ENCODE data around the gene AGRP.

The AGRP gene

GRCh38 chr16:67454104-67454503 is 29.2 kb downstream of the AGRP start:
- TF ChIP-seq FOXP2 (optimal IDR thresholded peaks at IDR 0.05; ENCODE audit: borderline replicate concordance, extremely low read depth, extremely low read length, insufficient read depth), result no peak
- no peak for TF ChIP-seq POLR2AphosphoS5 (IDR thresholded peaks at IDR 0.05; ENCODE audit: low read depth, low read length)
- no peak for TF ChIP-seq TAF1 (IDR thresholded peaks at IDR 0.05; ENCODE audit: borderline replicate concordance, insufficient read depth, low read length)
- no peak for TF ChIP-seq SIN3A (IDR thresholded peaks at IDR 0.05; ENCODE audit: borderline replicate concordance, insufficient read depth, low read length)
- no peak for TF ChIP-seq REST (IDR thresholded peaks at IDR 0.05; ENCODE audit: insufficient read depth in 1 of 2, low read depth in 2 of 2, low read length in 2 of 2)

GRCh38 chr16:67451704-67452435 is 31.5 kb downstream of the AGRP start:
- TF ChIP-seq POLR2AphosphoS5 (IDR thresholded peaks at IDR 0.05; ENCODE audit: low read depth, low read length), result no peak
- TF ChIP-seq TAF1 (IDR thresholded peaks at IDR 0.05; ENCODE audit: borderline replicate concordance, insufficient read depth, low read length), result no peak
- no peak for TF ChIP-seq FOXP2 (optimal IDR thresholded peaks at IDR 0.05; ENCODE audit: borderline replicate concordance, extremely low read depth, extremely low read length, insufficient read depth)
- TF ChIP-seq REST (IDR thresholded peaks at IDR 0.05; ENCODE audit: insufficient read depth in 1 of 2, low read depth in 2 of 2, low read length in 2 of 2), result no peak
- no peak for TF ChIP-seq SIN3A (IDR thresholded peaks at IDR 0.05; ENCODE audit: borderline replicate concordance, insufficient read depth, low read length)

DNA sequence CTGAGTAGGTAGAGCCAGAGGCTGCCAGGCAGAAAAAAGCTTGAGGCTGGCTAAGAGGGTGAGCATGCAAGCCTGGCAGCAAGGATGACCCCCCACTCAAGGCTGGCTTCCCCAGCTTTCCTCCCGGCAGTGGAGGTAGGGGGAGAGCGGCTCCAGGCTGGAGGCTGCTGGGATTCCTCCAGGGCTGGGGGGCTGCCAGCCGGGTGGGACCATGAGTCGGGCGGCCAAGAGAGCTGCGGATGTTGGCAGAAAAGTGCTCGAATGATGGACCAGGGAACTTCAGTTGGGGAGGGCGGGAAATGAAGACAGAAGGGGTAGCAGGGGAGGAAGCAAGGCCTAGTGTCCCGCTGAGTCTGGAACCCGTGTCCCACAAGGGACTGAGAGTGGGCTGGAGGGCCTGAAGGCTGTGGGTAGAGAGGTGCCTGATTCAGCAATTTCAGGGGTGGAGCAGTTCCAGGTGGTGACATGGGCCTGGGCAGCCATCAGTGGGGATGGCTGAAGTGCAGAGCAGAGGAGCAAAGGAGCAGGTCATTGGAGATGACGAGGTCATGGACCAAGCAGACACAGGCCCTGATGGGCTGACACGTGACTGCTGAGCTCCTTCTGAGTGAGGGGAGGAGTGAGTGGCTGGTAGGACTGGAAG is 32.2 kb downstream of the AGRP start:
- TF ChIP-seq REST (IDR thresholded peaks at IDR 0.05; ENCODE audit: insufficient read depth in 1 of 2, low read depth in 2 of 2, low read length in 2 of 2) (no peak), POLR2AphosphoS5 (IDR thresholded peaks at IDR 0.05; ENCODE audit: low read depth, low read length) (no peak), FOXP2 (optimal IDR thresholded peaks at IDR 0.05; ENCODE audit: borderline replicate concordance, extremely low read depth, extremely low read length, insufficient read depth) (no peak), SIN3A (IDR thresholded peaks at IDR 0.05; ENCODE audit: borderline replicate concordance, insufficient read depth, low read length) (no peak), TAF1 (IDR thresholded peaks at IDR 0.05; ENCODE audit: borderline replicate concordance, insufficient read depth, low read length) (no peak)

DNA sequence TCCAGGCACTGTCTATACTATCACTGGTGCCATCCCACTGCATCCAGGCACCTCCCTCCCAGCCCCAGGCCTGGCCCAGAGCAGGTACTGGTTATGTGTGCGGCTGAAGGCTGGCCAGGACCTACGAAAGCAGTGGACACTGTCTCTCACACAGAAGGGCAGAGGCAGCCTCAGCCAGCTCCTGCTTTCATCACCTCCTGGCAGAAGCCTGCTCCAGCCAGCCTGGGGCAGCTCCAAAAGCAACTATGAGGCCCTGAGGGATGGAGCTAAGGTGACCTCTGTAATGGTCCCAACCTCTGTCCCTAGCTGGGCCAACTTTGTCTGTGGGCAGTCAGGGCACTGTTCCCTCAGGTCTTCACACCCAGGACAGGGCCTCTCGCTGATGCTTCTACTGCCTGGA is 33.6 kb downstream of the AGRP start:
- TF ChIP-seq FOXP2 (optimal IDR thresholded peaks at IDR 0.05; ENCODE audit: borderline replicate concordance, extremely low read depth, extremely low read length, insufficient read depth), result no peak

GRCh38 chr16:67449336-67449735 is 34.0 kb downstream of the AGRP start:
- TF ChIP-seq TAF1 (IDR thresholded peaks at IDR 0.05; ENCODE audit: borderline replicate concordance, insufficient read depth, low read length), result no peak
- no peak for TF ChIP-seq FOXP2 (optimal IDR thresholded peaks at IDR 0.05; ENCODE audit: borderline replicate concordance, extremely low read depth, extremely low read length, insufficient read depth)
- TF ChIP-seq POLR2AphosphoS5 (IDR thresholded peaks at IDR 0.05; ENCODE audit: low read depth, low read length), result no peak
- no peak for TF ChIP-seq SIN3A (IDR thresholded peaks at IDR 0.05; ENCODE audit: borderline replicate concordance, insufficient read depth, low read length)
- no peak for TF ChIP-seq REST (IDR thresholded peaks at IDR 0.05; ENCODE audit: insufficient read depth in 1 of 2, low read depth in 2 of 2, low read length in 2 of 2)
